Stimulated activated naive CD4-positive, alpha-beta T cell treated with Interleukin-2 at 50 U/mL for 16 hours (primary cell): ENCODE measurements around the gene RPS27.
"Not testable (repeated sequence)": the region's sequence is repeated elsewhere in the genome, so short reads cannot be mapped to it uniquely, and the experiment has no call there.

Experiments used
- DNase-seq: peaks from one replicate; lab custom pipeline; 2025; lab: John Stamatoyannopoulos, UW

The RPS27 gene

GRCh38 chr1:153985941-153986761, 4.4 kb upstream of the RPS27 start, which contains the start of gene RAB13:
TSS of gene RAB13 (minus strand) at chr1:153986339. CDS start at chr1:153986236, 103 bp downstream.
- DNase-seq: no peak

DNA sequence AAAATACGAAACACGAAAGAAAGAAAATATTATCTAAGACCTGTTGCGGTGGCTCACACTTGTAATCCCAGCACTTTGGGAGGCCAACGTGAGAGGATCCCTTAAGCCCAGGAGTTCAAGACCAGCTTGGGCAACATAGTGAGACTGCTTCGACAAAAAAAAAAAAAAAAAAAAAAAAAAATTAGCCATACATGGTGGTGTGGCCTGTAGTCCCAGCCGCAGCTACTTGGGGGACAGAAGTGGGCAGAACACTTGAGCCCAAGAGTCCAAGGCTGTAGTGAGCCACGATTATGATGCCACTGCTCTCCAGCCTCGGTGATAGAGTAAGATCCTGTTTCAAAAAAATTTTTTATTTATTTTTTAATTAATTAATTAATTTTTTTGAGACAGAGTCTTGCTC, 2.9 kb upstream of the RPS27 start:
- DNase-seq: no peak

- no peak for DNase-seq
Measured at GRCh38 chr1:153991151-153991630, 629 bp downstream of the RPS27 start.

GRCh38 chr1:153991806-153992205, 1.2 kb downstream of the RPS27 start:
- no peak for DNase-seq

- no peak for DNase-seq
Measured at GRCh38 chr1:153995202-153995601, 4.6 kb downstream of the RPS27 start.

GRCh38 chr1:153995640-153996039, 5.1 kb downstream of the RPS27 start:
- DNase-seq: no peak

GRCh38 chr1:153996882-153997281, 6.3 kb downstream of the RPS27 start:
- DNase-seq: not testable (repeated sequence)

DNA sequence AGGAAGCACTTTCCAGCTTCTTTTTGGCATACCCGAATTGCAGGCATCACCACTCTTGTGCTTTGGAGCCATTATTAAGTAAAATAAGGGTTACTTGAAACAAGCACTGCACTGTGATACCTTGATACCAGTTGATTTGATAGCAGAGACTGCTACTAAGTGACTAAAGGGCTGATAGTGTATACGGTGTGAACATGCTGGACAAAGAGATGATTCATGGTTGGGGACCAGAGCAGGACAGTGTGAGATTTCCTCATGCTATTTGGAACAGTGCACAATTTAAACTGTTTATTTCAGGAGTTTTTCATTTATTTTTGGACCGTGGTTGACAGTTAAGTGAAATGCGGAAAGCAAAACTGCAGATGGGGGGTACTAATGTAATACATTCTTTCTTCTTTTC, 9.9 kb downstream of the RPS27 start:
- DNase-seq: no peak

GRCh38 chr1:154006136-154006535, 15.6 kb downstream of the RPS27 start:
- no peak for DNase-seq

DNA sequence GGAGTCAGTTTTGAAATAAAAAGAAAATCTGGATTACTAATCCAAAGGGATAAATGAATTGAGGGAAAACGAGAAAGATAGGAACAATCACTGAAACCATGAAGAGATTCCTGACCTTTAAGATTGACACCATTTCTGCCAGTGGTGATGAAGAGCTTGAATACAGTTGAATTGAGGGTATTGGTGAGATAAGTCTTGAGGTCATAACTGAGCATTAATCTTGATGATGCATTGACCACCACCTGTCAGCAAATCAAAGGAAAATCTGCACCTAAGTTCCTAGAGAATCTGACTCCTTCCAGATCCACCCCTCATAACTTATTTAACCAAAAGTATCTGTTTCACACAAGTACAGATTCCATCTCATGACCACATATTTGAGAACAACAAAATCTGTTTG, 21.6 kb downstream of the RPS27 start:
- no peak for DNase-seq

DNA sequence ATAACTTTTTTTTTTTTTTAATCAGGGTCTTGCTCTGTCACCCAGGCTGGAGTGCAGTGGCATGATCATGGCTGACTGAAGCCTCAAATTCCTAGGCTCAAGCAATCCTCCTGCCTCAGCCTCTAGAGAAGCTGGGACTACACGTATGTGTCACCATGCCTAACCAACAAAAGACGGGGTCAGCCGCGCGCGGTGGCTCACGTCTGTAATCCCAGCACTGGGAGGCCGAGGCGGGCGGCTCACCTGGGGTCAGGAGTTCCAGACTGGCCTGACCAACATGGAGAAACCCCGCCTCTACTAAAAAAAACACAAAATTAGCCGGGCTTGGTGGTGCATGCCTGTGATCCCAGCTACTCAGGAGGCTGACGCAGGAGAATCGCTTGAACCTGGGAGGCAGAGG, 22.0 kb downstream of the RPS27 start:
- not testable (repeated sequence) for DNase-seq

GRCh38 chr1:154014154-154014907, 23.8 kb downstream of the RPS27 start:
- DNase-seq: no peak

DNA sequence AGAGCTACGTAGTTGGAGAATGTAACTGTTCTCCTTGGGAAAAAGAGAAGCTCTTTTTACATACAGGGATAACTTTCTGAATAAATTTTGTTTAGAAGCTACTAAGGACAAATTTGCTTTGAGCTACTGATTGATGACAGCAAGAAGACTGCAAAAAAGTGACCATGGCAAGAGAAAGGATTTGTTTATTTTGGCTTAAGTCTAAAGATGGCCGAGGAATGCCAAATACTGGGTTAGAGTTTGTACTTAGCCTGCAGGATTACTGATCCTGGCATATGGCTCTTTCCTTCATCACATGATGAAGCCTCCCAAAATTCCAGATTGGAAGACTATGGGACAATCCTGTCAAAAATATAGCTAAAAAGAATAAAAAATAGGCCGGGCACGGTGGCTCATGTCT, 28.7 kb downstream of the RPS27 start:
- DNase-seq: no peak

GRCh38 chr1:154019940-154020339, 29.4 kb downstream of the RPS27 start:
- no peak for DNase-seq

DNA sequence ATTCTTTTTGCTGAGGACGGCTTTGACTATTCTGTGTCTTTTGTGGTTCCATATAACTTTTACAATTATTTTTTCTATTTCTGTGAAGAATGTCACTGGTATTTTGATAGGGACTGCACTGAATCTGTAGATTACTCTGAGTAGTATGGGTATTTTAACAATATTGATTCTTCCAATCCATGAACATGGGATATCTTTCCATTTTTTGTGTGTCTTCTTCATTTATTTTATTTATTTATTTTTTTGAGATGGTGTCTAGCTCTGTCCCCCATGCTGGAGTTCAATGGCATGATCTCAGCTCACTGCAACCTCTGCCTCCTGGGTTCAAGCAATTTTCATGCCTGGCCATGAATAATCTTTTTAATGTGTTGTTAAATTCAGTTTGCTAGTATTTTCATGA, 43.1 kb downstream of the RPS27 start:
- DNase-seq: not testable (repeated sequence)
